Measurements from ENCODE around the gene RPRD1B. TPM values are rescaled to one million over a fixed set of nuclear protein-coding genes. Genes with fewer than 3 reads are reported as not detected.
A peak's percentile ranks its signal among the peaks of the same experiment; 100 is the strongest.

The RPRD1B gene
- total RNA-seq, 5 donors from 2014 or later (not counting 1 experiment from before 2014, with no cell fraction given) = 38.3 to 46.6 (median 40.5) TPM

- no peak for ATAC-seq (replicated peaks in 1 of 4)
- no peak for DNase-seq
- no peaks in the 10 kb centered on the region for H3K4me1 ChIP-seq (ENCODE audit: control insufficient read depth in 1 of 2, extremely low read depth in 1 of 2, insufficient read depth in 2 of 2, low read length in 2 of 2)
- no peak overlapping the region for H3K4me3 ChIP-seq (ENCODE audit: control insufficient read depth in 1 of 2, extremely low read depth in 1 of 2, low read length in 1 of 2)
- no peaks in the 10 kb centered on the region for H3K9me3 ChIP-seq
- no peaks in the 10 kb centered on the region for H3K27me3 Mint-ChIP-seq
- H3K27ac Mint-ChIP-seq = no peak overlapping the region
- no peak overlapping the region for H3K27ac ChIP-seq (ENCODE audit: low read length)
- CTCF ChIA-PET = interaction anchor here (0.5 to 2.3 kb wide), 8 partner anchors 8 to 335 kb away, joined by 3 to 21 read pairs (median 4); partner anchors contain the start of genes RPRD1B (in 1 of the 2) and TTI1 (in 1 of the 2)
- POLR2A ChIA-PET = interaction anchor here in 1 of 2 donors (0.6 kb wide), 1 partner anchor 13 kb away, joined by 10 read pairs; no protein-coding TSS in a partner anchor
- no CpG with 5 or more reads among the region's 1 CpG for WGBS (ENCODE audit: insufficient coverage)
- H3K36me3 Mint-ChIP-seq = peaks cover 56% of the 10 kb centered on the region
- peaks cover 0 to 5% (median 0%) of the 10 kb centered on the region in 3 donors for H3K9me3 Mint-ChIP-seq
- H3K36me3 ChIP-seq (ENCODE audit: control insufficient read depth in 2 of 2, extremely low read depth in 1 of 2, insufficient read depth in 1 of 2, low read length in 1 of 2) = peaks cover 8 to 40% of the 10 kb centered on the region in 2 donors
- H3K4me1 Mint-ChIP-seq = peaks cover 10 to 24% (median 24%) of the 10 kb centered on the region in 3 donors
- no peak overlapping the region for H3K4me3 Mint-ChIP-seq
- H3K27me3 ChIP-seq (replicated peaks in 1 of 2; ENCODE audit: control insufficient read depth in 2 of 2, extremely low read depth in 1 of 2, insufficient read depth in 2 of 2, low read length in 1 of 2) = no peaks in the 10 kb centered on the region
These were observed 39.4 kb downstream of the RPRD1B start for GRCh38 chr20:38072898-38073297.

- Histone ChIP-seq H3K9me3 (no peaks in the 10 kb centered on the region), H3K27me3 (replicated peaks in 1 of 2; ENCODE audit: control insufficient read depth in 2 of 2, extremely low read depth in 1 of 2, insufficient read depth in 2 of 2, low read length in 1 of 2) (no peaks in the 10 kb centered on the region), H3K36me3 (ENCODE audit: control insufficient read depth in 2 of 2, extremely low read depth in 1 of 2, insufficient read depth in 1 of 2, low read length in 1 of 2) (peaks cover 10 to 37% of the 10 kb centered on the region in 2 donors), H3K4me3 (ENCODE audit: control insufficient read depth in 1 of 2, extremely low read depth in 1 of 2, low read length in 1 of 2) (no peak overlapping the region), H3K27ac (ENCODE audit: low read length) (no peak overlapping the region), H3K4me1 (ENCODE audit: control insufficient read depth in 1 of 2, extremely low read depth in 1 of 2, insufficient read depth in 2 of 2, low read length in 2 of 2) (no peaks in the 10 kb centered on the region)
- peaks cover 0 to 5% (median 0%) of the 10 kb centered on the region in 3 donors for H3K9me3 Mint-ChIP-seq
- H3K4me3 Mint-ChIP-seq = no peak overlapping the region
- DNase-seq (peak in 7 of 35 experiments; percentile 5 to 59 (median 16)), ATAC-seq (replicated peaks in 1 of 4) (peak; percentile 36 to 52 (median 48))
- peaks cover 56% of the 10 kb centered on the region for H3K36me3 Mint-ChIP-seq
- H3K27me3 Mint-ChIP-seq = no peaks in the 10 kb centered on the region
- peak overlapping the region in 1 of 2 donors; percentile 9 for H3K27ac Mint-ChIP-seq
- WGBS (ENCODE audit: insufficient coverage) = 67% methylated on average over 1 of the region's 5 CpGs
- H3K4me1 Mint-ChIP-seq = peaks cover 10 to 24% (median 24%) of the 10 kb centered on the region in 3 donors
- ChIA-PET POLR2A (interaction anchor here in 1 of 2 donors (0.6 kb wide), 1 partner anchor 12 kb away, joined by 10 read pairs; no protein-coding TSS in a partner anchor), CTCF (interaction anchor here (0.5 to 2.3 kb wide), 10 partner anchors 9 to 366 kb away, joined by 3 to 21 read pairs (median 4); partner anchors contain the start of genes RPRD1B (in 1 of the 2) and TTI1 (in 1 of the 2))
These were observed 39.9 kb downstream of the RPRD1B start for GRCh38 chr20:38073307-38074071.

- WGBS (ENCODE audit: insufficient coverage) = no CpG with 5 or more reads among the region's 3 CpGs
- Mint-ChIP-seq H3K4me3 (no peak overlapping the region), H3K27ac (peak overlapping the region in 1 of 2 donors; percentile 22), H3K9me3 (peaks cover 0 to 7% (median 0%) of the 10 kb centered on the region in 3 donors), H3K27me3 (no peaks in the 10 kb centered on the region), H3K4me1 (peaks cover 19 to 31% (median 29%) of the 10 kb centered on the region in 3 donors), H3K36me3 (peaks cover 59% of the 10 kb centered on the region)
- Histone ChIP-seq H3K27me3 (replicated peaks in 1 of 2; ENCODE audit: control insufficient read depth in 2 of 2, extremely low read depth in 1 of 2, insufficient read depth in 2 of 2, low read length in 1 of 2) (no peaks in the 10 kb centered on the region), H3K27ac (ENCODE audit: low read length) (no peak overlapping the region), H3K4me3 (ENCODE audit: control insufficient read depth in 1 of 2, extremely low read depth in 1 of 2, low read length in 1 of 2) (no peak overlapping the region), H3K36me3 (ENCODE audit: control insufficient read depth in 2 of 2, extremely low read depth in 1 of 2, insufficient read depth in 1 of 2, low read length in 1 of 2) (peaks cover 9 to 42% of the 10 kb centered on the region in 2 donors), H3K4me1 (ENCODE audit: control insufficient read depth in 1 of 2, extremely low read depth in 1 of 2, insufficient read depth in 2 of 2, low read length in 2 of 2) (no peaks in the 10 kb centered on the region), H3K9me3 (no peaks in the 10 kb centered on the region)
- DNase-seq (no peak), ATAC-seq (replicated peaks in 1 of 4) (no peak)
- POLR2A ChIA-PET = interaction anchor here in 1 of 2 donors (0.6 kb wide), 2 partner anchors 43 to 362 kb away, joined by 4 read pairs; no protein-coding TSS in a partner anchor
- CTCF ChIA-PET = interaction anchor here (0.5 to 0.9 kb wide), 5 partner anchors 13 to 146 kb away, joined by 3 to 8 read pairs (median 3); no protein-coding TSS in a partner anchor
These were observed 41.8 kb downstream of the RPRD1B start for GRCh38 chr20:38075161-38075998.

GRCh38 chr20:38076548-38076947 is 43.0 kb downstream of the RPRD1B start:
- Mint-ChIP-seq H3K27me3 (no peaks in the 10 kb centered on the region), H3K4me1 (peaks cover 29 to 38% (median 36%) of the 10 kb centered on the region in 3 donors), H3K4me3 (no peak overlapping the region), H3K27ac (no peak overlapping the region), H3K9me3 (peaks cover 0 to 6% (median 0%) of the 10 kb centered on the region in 3 donors), H3K36me3 (peaks cover 58% of the 10 kb centered on the region)
- H3K9me3 ChIP-seq = no peaks in the 10 kb centered on the region
- CTCF ChIA-PET = interaction anchor here in 1 of 2 donors (0.6 kb wide), 1 partner anchor 69 kb away, joined by 6 read pairs; no protein-coding TSS in a partner anchor
- no peak overlapping the region for H3K27ac ChIP-seq (ENCODE audit: low read length)
- H3K4me1 ChIP-seq (ENCODE audit: control insufficient read depth in 1 of 2, extremely low read depth in 1 of 2, insufficient read depth in 2 of 2, low read length in 2 of 2) = no peaks in the 10 kb centered on the region
- ATAC-seq (replicated peaks in 1 of 4) (no peak), DNase-seq (no peak)
- no peak overlapping the region for H3K4me3 ChIP-seq (ENCODE audit: control insufficient read depth in 1 of 2, extremely low read depth in 1 of 2, low read length in 1 of 2)
- no peaks in the 10 kb centered on the region for H3K27me3 ChIP-seq (replicated peaks in 1 of 2; ENCODE audit: control insufficient read depth in 2 of 2, extremely low read depth in 1 of 2, insufficient read depth in 2 of 2, low read length in 1 of 2)
- POLR2A ChIA-PET = no interaction called here
- H3K36me3 ChIP-seq (ENCODE audit: control insufficient read depth in 2 of 2, extremely low read depth in 1 of 2, insufficient read depth in 1 of 2, low read length in 1 of 2) = peaks cover 9 to 37% of the 10 kb centered on the region in 2 donors

GRCh38 chr20:38078084-38078483 is 44.5 kb downstream of the RPRD1B start:
- H3K9me3 Mint-ChIP-seq = peaks cover 0 to 6% (median 0%) of the 10 kb centered on the region in 3 donors
- no peak overlapping the region for H3K4me3 Mint-ChIP-seq
- 100% methylated on average over 2 of the region's 2 CpGs for WGBS (ENCODE audit: insufficient coverage)
- Histone ChIP-seq H3K27ac (ENCODE audit: low read length) (no peak overlapping the region), H3K4me3 (ENCODE audit: control insufficient read depth in 1 of 2, extremely low read depth in 1 of 2, low read length in 1 of 2) (no peak overlapping the region), H3K27me3 (replicated peaks in 1 of 2; ENCODE audit: control insufficient read depth in 2 of 2, extremely low read depth in 1 of 2, insufficient read depth in 2 of 2, low read length in 1 of 2) (no peaks in the 10 kb centered on the region), H3K9me3 (no peaks in the 10 kb centered on the region), H3K36me3 (ENCODE audit: control insufficient read depth in 2 of 2, extremely low read depth in 1 of 2, insufficient read depth in 1 of 2, low read length in 1 of 2) (peaks cover 9 to 35% of the 10 kb centered on the region in 2 donors), H3K4me1 (ENCODE audit: control insufficient read depth in 1 of 2, extremely low read depth in 1 of 2, insufficient read depth in 2 of 2, low read length in 2 of 2) (no peaks in the 10 kb centered on the region)
- H3K36me3 Mint-ChIP-seq = peaks cover 51% of the 10 kb centered on the region
- no peak overlapping the region for H3K27ac Mint-ChIP-seq
- POLR2A ChIA-PET = interaction anchor here in 1 of 2 donors (0.5 kb wide), 1 partner anchor 986 kb away, joined by 3 read pairs; no protein-coding TSS in a partner anchor
- H3K27me3 Mint-ChIP-seq = no peaks in the 10 kb centered on the region
- peaks cover 26 to 39% (median 32%) of the 10 kb centered on the region in 3 donors for H3K4me1 Mint-ChIP-seq
- DNase-seq (no peak), ATAC-seq (replicated peaks in 1 of 4) (no peak)
- CTCF ChIA-PET = interaction anchor here in 1 of 2 donors (1.1 kb wide), 1 partner anchor 8 kb away, joined by 5 read pairs; no protein-coding TSS in a partner anchor

- H3K36me3 ChIP-seq (ENCODE audit: control insufficient read depth in 2 of 2, extremely low read depth in 1 of 2, insufficient read depth in 1 of 2, low read length in 1 of 2) = peaks cover 6 to 42% of the 10 kb centered on the region in 2 donors
- ATAC-seq (replicated peaks in 1 of 4) = no peak
- H3K4me1 Mint-ChIP-seq = peaks cover 22 to 30% (median 24%) of the 10 kb centered on the region in 3 donors
- POLR2A ChIA-PET = no interaction called here
- H3K27me3 Mint-ChIP-seq = no peaks in the 10 kb centered on the region
- H3K9me3 ChIP-seq = no peaks in the 10 kb centered on the region
- H3K9me3 Mint-ChIP-seq = peaks cover 0 to 6% (median 0%) of the 10 kb centered on the region in 3 donors
- H3K27ac ChIP-seq (ENCODE audit: low read length) = no peak overlapping the region
- no peaks in the 10 kb centered on the region for H3K27me3 ChIP-seq (replicated peaks in 1 of 2; ENCODE audit: control insufficient read depth in 2 of 2, extremely low read depth in 1 of 2, insufficient read depth in 2 of 2, low read length in 1 of 2)
- CTCF ChIA-PET = no interaction called here
- H3K4me3 Mint-ChIP-seq = no peak overlapping the region
- 100% methylated on average over 1 of the region's 3 CpGs for WGBS (ENCODE audit: insufficient coverage)
- no peak for DNase-seq
- H3K27ac Mint-ChIP-seq = no peak overlapping the region
- no peak overlapping the region for H3K4me3 ChIP-seq (ENCODE audit: control insufficient read depth in 1 of 2, extremely low read depth in 1 of 2, low read length in 1 of 2)
- no peaks in the 10 kb centered on the region for H3K4me1 ChIP-seq (ENCODE audit: control insufficient read depth in 1 of 2, extremely low read depth in 1 of 2, insufficient read depth in 2 of 2, low read length in 2 of 2)
- H3K36me3 Mint-ChIP-seq = peaks cover 55% of the 10 kb centered on the region
These were observed 45.8 kb downstream of the RPRD1B start for GRCh38 chr20:38079353-38079752.
